HG03378 (cell line): ENCODE measurements around the gene BEAN1.

Experiments
- ATAC-seq: cut with Tn5 transposase; IDR thresholded peaks from one replicate; pipeline ENCODE4 v1.9.1; 2021; ENCODE audit warnings: mild to moderate bottlenecking, moderate library complexity; ENCODE audit not compliant: unreplicated experiment

BEAN1 gene

DNA sequence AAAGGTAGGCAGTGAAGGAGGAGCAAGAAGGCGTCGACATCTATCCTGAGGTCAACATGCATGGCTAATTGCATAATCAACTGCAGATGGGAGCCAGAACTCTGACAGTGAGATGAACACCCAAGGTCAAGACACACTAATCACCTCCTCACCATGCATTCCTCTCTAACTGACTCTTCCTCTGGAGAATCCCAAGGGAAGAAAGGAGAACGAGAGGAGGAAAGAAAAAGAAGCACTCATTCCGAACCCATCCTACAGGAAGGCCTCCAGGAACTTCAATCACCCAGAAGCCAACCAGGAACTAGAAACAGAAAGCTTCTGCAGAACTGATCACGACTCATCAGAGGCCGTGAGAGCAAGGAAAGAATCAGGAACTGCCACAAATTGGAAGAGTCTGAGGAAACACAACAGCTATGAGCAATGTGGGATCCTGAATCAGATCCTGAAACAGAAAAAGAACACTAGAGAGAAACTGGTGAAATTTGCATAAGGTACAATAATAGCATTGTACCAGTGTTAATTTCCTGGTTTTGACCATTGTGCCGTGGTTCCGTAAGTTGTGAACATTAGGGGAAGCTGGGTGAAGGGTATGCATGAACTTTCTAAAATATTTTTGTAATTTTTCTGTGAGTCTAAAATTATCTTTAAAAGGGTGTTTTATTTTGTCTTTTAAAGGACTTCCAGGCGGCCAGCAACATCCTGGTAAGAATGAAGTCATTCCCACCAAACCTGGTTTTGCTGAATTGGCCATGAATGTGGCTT lies 10.0 kb upstream of the BEAN1 start:
- ATAC-seq: no peak

DNA sequence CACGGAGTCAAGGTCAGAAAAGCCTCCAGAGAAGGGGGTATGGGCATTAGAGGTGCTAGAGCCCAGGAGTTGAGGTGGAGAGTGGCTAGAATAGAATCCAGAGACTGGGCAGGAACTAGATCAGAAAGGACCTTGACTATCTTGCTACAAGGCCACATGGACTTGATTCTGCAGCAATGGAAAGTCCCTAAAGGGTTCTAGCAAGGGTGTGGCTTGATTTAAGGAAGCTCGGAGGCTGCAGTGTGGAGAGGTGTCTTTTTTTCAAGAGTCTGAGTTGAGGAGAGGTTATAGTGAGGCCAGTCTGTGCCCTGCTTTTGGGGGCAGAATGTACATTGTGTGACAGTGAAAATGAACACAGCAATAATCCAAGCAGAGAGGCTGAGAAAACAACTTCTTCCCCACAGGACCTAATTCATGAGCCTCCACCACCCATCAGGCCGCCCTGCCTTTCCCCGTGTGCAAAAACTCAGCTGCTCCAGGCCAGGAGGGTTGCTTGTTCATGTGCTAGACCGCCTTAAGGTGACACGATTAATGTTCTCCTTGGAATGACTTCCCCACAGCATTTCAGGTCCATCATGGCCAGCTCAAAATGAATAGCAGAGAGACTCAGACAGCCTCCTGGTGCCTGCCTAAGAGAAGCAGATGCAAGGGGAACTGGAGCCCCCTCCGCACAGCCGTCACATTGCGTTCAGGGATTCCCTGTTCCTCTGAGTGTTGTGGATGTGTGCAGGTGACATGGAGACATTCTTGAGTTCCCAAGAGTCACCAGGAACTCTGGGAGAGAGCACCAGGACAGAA lies 8.7 kb upstream of the BEAN1 start:
- ATAC-seq: no peak

DNA sequence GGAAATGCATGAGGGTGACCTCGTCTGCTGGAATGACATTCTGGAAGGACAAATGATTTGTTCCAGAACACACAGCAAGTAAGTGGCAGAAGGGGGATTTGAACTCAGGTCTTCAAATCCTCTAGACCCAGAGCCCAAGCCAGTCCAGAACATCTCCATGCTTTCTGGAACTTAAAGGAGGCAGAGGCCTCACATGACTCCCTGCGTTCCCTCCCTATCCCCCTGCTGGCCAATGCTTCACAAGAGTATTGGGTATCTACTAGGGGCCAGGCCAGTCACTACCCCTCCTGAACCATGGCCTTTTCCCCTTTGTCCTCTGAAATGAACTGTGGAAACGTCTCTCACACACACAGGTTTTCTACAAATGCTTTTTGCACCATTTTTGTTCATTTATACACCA lies 7.6 kb upstream of the BEAN1 start:
- no peak for ATAC-seq

DNA sequence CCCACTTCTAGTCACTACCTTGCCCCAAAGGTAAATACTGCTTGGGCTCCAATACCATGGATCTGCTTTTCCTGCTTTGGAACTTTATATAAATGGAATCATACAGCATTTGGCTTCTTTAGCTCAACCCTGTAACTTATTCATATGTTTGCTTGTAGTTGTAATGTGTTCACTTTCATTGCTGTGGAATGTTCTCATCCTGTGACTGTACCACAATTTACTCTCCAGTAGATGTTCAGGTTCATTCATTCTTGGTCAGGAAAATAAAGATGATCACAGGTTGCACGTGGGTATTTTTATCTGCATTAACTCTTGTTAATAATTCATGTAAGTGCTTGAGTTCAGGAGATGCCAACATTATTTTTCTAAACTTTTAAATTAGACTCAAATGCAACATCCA lies 6.7 kb upstream of the BEAN1 start:
- no peak for ATAC-seq

DNA sequence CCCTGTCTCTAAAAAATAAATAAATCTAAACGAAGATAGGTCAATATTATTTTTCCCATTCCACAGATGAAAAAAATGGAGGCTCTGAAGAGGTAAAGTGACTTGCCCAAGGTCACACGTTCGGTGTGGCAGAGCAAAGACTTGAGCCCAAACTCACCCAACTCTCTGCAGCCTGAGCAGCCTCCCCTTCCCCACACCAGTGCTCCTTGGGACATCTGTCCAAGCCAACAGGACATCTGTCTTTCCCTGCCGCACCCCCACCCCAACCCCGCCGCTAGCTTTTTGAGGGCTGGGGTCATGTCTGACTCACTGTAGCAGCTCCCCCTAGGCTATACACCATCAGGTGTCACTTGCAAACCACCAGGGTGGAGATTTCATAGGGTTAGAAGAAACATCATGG lies 5.2 kb upstream of the BEAN1 start:
- ATAC-seq: no peak

DNA sequence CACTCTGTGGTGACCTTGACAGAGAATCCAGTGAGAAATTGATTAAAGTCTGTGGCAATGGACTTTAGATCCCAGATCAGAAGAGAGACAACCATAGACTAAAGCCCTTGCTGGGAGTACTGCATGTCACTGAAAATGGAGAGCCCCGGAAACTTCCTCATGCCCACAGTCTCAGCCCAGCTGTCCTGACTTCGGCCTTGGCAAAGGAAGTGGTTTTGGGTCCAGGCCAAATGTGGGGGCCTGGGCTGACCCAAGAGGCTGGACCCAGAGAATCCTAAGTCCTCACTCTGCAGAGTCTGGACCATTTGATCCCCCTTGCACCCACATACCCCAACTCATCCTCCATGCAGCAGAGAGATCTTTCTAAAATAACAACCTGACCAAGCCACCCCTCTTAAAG lies 4.7 kb upstream of the BEAN1 start:
- ATAC-seq: no peak

DNA sequence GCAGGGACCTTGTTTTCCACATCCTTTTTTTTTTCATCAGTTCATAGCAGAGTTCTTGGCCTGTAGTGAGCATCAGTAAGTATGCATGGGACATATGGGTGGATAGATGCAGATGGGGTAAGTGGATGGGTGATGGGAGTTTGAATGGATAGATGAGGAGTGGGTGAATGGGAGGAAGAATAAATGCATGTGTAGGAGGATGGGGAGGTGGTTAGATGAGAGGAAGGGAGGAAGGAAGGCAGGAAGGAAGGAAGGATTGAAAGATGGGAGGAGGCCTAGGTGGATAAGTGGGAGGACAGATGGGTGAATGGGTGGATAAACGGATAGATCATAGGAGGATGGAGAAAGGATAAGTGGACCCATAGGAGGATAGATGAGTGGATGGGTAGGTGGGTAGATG lies 3.9 kb upstream of the BEAN1 start:
- no peak for ATAC-seq

DNA sequence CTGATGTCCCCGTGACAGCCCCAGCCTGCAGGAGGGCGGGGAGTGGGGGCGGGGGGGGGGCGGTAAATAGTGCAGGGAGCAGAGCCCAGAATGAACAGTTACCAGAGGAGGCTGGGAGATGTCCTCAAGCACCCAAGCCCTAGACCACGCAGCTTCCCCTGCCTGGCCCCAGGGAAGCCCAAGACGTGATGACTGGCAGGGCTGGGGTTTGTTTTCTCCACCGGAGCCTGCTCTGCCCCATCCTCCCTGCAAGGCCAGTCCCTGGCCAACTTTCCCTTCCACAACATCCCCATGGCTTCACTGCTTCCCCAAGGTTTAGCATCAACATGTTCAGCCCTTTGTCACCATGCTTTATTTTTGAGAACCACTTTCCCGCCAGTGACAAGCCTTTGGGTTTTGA lies 1.4 kb upstream of the BEAN1 start:
- ATAC-seq: no peak

DNA sequence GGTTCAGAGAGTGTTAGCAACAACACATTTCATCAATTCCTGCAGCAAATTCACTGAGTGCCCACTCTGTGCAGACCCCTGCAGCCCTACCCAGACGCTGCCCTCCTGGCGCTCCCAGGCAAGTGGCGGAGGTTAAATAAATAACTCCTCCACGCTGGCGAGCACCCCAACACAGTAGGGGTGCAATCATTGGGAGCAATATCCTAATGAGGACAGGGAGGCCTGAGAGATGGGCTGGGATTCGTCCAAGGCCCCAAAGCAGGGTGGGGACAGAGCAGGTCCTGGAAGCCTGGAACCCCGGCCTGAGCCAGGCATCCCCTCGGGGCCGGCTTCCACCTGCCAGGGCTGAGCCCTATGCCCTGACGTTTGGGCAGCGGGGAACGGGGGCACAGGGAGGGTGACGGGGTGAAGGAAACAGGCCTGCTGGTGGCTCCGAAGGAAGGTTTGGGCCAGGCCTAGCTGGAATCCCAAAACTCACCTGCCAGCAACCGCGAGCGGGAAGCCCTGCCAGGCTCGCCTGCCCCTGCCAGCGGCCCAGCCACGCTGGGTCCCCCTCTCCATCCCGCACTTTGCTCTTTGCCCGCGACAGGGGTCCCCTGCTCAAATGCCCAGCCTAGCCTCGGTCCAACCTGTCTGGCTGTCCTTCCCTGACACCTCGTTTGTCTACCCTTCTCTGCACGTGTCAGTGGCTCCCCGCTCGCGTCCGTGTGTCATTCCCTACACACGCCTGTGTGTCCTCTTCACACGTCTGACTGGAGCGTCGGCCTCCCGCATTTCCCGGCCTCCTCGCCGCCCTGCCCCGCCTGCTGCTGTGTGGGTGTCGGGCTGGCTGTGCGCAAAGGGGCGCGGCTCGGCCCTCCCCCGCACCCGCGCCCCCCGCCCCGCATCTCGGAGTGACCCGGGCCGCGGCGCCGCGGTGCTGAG lies 721 bp upstream of the BEAN1 start:
- ATAC-seq: no peak

DNA sequence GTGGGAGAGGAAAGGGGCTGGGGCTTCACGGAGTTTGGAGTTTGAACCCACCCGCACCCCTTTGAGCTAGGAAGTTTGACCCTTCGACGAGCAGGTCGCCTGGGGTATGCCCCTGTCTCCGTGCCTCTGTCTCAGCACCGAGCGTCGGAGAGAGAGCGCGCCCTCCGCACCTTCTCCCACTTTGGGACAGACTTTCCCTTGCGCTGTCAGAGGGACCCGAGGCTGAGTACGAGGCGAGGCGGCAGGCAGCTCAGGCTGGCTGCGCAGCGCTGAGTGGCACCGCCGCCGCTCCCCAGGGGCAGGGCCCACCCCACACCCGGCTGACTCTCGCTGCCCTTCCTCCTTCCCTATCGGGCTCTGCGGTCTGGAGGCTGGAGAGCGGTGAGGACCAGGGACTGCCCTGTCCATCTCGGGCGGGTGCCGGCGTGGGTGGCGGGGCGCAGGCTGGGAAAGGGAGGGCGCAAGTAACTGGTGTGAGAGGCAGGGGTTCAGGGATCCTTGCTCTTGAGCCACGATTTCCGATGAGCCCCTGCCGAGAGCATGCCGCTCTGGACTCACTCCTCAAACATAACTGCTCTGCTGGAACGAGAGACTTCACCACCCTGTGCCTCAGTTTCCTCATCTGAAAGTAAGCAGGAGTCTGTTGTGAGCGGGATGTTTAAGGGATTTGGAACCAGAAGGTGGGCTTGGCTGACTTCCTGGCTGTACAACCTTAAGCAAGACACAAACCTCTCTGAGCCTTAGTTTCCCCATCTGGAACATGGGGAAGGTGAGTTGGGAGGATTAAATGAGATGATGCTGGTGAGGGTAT lies 981 bp downstream of the BEAN1 start:
- ATAC-seq: no peak

DNA sequence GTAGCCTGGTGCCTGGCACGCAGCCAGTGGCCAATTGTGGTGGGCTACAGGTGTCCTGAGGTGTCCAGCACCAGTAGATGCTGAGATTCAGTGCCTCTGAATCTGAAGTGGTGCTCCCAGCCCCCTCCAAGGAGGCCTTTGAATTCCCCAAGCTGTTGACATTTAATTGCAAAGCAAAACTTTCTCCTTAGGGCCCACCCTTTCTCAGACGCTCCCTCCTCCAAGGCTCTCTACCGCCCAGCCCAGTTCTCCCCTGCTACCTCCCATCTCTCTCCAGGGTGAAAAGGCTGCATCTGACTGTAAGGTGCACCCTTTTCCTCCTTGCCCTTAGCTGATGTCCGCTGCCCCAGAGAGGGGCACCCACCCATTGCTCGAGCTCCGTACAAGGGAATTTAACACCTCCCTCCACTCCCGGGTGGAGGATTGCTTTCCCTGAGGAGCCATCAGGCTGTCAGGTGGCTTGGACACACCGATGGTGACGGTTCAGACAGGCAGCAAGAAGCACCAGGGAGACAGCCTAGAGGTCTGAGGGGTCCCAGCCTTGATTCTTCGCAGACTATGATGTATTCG lies 1.7 kb downstream of the BEAN1 start:
- ATAC-seq: no peak

DNA sequence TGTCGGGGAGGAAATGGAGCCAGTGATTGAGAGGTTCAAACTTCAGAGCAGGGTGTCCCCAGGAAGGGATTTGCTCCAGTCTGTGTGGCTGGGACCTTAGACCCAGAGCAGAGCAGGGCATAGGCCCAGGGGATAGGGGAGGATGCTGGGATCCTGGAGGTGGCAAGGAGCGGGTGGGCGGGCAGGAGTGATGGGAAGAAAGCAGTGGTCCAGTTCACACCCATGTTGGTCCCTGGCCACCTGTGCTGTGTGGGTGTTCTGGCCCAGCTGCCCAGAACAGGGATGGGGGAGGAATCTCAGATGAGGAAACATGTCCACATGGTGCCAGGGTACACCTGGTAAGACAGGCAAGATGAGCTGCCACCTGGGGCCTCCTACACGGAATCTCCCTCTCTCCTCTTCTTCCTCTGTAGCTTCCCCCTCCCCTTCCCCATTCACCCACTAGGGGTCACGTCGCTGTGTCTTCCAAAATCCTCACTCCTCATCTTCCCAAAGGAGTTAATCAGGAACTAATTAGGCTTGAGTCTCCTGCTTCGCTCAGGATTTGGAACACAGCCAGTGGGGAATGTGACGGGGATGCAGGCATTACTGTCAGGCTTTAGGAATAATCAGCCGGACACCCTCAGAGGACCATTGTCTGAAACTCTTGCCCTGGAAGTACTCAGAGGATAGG lies 2.3 kb downstream of the BEAN1 start:
- no peak for ATAC-seq

DNA sequence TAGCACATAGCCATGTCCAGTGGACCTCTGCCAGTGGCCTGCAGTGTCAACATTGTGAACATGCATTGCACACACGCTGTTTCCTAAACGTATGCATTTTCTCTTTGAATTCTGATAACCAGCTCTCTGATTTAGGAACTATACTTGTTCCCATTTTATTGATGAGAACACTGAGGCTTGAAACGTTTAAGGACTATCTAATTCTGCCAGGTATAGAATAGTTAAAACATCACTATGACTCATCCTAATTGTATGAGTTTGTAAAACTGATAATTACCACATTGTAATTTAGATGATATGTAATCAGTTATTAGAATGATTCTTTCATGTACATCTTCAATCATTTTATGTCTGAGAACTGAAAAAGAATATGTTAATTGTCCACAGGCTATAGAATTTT lies 3.1 kb downstream of the BEAN1 start:
- ATAC-seq: no peak

DNA sequence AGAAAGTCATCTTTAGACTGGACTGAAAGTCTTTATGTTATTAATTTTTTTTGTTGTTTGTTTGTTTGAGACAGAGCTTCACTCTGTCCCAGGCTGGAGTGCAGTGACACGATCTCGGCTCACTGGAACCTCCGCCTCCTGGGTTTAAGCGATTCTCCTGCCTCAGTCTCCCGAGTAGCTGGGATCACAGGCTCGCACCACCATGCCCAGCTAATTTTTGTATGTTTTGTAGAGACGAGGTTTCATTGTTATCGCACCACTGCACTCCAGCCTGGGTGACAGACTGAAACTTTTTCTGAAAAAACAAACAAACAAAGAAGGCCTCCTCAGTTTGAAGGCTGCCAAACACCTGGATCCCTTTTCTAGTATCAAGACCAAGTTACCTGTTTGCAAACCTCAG lies 4.7 kb downstream of the BEAN1 start:
- ATAC-seq: no peak

DNA sequence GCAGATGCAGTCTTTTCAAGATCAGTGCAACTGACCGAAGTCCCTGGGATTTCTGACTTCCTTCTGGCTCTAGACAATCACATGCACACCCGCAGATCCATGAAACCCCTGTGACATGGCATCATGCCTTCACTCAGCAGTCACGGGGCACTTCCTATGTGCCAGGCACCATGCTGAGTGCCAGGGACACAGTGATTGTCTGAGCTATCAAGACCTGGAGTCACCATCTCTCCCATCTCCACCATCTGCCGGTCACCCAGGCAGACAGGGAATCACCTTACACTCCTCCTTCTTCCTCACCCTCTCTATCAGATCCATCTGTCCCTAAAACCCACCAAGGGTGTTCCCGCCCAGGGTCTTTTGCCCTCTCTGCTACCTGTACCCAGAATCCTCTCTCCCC lies 5.3 kb downstream of the BEAN1 start:
- ATAC-seq: no peak

DNA sequence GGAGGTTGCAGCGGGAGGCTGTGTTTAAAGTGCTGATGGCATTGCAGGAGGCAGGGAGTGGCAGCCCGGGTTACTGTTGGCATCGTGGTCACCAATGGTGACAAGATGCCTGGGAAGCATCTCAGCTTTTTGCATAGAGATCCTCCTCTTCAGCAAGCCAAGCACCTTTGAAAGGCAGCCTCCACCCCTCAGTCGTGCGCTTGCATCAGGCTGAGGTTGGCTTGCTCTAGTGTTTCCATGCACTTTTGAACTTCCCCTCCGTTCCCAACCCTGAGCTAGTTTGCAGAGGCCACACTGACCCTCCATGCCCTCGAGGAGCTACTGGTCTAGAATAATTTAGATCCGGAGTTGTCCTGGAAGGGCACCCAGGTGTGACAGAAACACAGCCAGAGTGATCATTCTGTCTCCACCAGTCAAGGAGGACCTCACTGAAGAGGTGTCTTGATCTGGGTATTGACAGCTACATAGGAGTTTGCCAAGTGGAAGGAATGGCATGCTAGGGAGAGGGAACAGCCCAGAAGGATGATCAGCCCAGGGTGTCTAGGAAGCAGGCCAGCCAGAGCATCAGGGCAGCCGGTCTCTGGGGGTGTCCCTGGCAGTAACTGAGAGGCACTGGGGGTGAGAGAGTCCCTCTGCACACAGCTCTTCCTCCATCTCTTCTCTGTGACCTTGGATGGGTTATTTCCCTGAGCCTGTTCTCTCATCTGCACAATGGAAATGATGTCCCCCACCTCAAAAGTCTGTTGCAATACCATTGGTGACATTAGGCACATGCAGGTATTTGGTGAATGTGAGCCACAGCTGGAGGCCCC lies 7.7 kb downstream of the BEAN1 start:
- ATAC-seq: no peak

DNA sequence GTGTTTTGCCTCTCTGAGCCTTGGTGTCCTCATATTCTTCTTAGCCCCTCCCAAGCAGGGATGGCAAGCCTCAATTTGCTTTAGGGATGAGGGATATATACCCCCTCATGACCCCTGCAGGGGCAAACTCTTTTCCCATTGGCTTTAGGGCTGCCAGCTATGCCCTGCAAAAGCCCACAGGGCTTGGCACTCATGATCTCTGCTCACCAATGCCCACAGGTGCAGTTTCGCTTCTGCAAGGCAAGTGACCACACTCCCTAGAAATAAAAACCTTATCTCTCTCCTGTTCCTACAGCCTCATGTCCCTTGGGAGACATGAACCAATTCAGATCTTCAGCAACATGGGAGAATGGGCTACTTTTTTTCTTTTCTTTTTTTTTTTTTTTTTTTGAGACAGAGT lies 8.8 kb downstream of the BEAN1 start:
- no peak for ATAC-seq

DNA sequence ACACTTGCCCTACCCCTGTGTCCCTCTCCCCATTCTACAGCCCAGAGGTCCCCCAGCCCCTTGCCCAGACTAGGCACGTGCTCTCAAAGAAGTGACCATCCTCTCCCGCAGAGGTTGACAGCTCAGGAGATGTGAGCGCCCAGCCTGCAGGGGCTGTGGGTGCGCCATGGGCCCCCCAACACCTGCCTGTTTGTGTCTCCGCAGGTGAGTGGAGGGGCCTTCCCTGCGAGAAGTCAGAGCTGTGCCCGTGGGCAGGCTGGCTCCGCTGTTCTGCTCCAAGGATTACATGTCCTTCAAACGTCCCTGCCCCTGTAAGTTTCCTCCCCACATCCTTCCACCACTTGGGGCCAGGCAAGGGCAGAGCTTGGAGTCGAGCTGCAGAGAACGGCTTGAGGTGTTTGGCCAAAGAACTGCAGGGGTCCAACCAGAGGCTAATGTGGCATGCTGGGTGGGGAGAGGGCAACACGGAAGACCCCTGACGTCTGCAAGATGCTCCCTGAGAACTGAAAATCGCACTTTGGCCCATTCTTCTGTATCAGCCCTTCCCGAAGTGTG lies 10.4 kb downstream of the BEAN1 start:
- no peak for ATAC-seq

DNA sequence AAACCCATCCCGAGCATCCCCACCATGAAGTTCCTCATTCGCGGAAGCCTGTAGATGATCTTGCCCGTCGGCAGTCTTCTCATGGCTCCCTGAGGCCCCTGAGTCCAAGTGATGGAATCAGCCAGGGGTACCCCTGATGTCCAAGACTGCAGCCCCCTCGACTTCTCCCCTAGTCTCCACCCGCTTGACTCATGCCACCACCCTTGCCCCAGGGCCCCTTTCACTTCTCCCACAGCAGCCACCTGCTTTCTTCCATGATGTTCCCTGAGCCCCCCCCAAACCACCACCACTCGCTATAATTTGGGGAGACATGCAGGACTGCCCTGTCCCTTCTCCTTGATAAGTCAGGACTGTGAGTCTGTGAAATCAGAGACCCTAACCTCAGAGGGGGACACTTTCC lies 11.4 kb downstream of the BEAN1 start:
- ATAC-seq: no peak
